Cardiac muscle cell (in vitro differentiated cells and primary cell): ENCODE measurements around the gene SLC1A6. TPM values are rescaled to one million over a fixed set of nuclear protein-coding genes. Genes with fewer than 3 reads are reported as not detected.
A peak's percentile ranks its signal among the peaks of the same experiment; 100 is the strongest.

Experiments used
- DNase-seq, 2 donors: peaks; one replicate each; pipeline versions ENCODE4 v3.0.0 to v3.0.0-alpha.2; 2010 to 2017; ENCODE audit warnings: low read depth in 1 of 2, low spot score in 1 of 2
- H3K27ac ChIP-seq: fragments of 200-600 bp; sonication (generic); 2 replicates; pipeline ENCODE4 v1.5.1; 2016
- H3K27me3 ChIP-seq: fragments of 200-600 bp; sonication (generic); 2 replicates; pipeline ENCODE4 v1.6.0; 2016; ENCODE audit warnings: control low read depth
- H3K36me3 ChIP-seq: fragments of 200-600 bp; sonication (generic); 2 replicates; pipeline ENCODE4 v1.5.1; 2016; ENCODE audit warnings: control low read depth
- H3K4me1 ChIP-seq: fragments of 200-600 bp; sonication (generic); 2 replicates; pipeline ENCODE4 v1.8.1; 2017; ENCODE audit warnings: low read depth, mild to moderate bottlenecking, mixed run types
- H3K4me3 ChIP-seq: fragments of 200-600 bp; sonication (generic); 2 replicates; pipeline ENCODE4 v1.5.1; 2016; ENCODE audit warnings: mild to moderate bottlenecking
- H3K9me3 ChIP-seq: fragments of 200-600 bp; sonication (generic); 2 replicates; pipeline ENCODE4 v1.5.1; 2017; ENCODE audit warnings: low read depth, mild to moderate bottlenecking, control low read depth
- polyA plus RNA-seq: library from polyadenylated mRNA; unstranded; fragments of >200 nt; fragmentation: Nextera tagmentation; extraction: Ambion mirVana; gene quantifications from 2 replicates; pipeline ENCODE4 v1.2.1, GENCODE V29; 2016
- total RNA-seq: library from RNA; depleted of rRNA; stranded (reverse); fragments of >200 nt; gene quantifications from 2 replicates; pipeline ENCODE4 v1.2.3, GENCODE V29; 2016
- TF ChIP-seq, protein P1 (sequence below): IDR thresholded peaks from 2 replicates; pipeline ENCODE4 v1.5.1; 2012; ENCODE audit warnings: low read depth, mild to moderate bottlenecking, low read length

SLC1A6 gene
- total and polyA plus RNA-seq, 2 experiments from 2014 or later: 0.63 to 1.3 TPM

DNA sequence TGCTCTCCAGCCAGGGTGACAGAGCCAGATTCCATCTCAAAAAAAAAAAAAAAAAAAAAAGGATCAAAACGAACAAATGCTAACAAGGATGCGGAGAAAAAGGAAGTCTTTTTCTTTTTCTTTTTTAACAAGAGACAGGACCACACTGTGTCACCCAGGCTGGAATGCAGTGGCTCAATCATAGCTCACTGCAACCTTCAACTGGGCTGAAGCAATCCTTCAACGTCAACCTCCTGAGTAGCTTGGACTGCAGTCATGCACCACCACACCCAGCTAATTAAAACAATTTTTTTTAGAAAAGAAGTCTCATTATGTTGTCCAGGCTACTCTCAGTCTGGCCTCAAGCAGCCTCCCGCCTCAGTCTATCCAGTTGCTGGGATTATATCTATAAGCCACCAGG is 73.0 kb downstream of the SLC1A6 start:
- no peaks in the 10 kb centered on the region for H3K9me3 ChIP-seq

DNA sequence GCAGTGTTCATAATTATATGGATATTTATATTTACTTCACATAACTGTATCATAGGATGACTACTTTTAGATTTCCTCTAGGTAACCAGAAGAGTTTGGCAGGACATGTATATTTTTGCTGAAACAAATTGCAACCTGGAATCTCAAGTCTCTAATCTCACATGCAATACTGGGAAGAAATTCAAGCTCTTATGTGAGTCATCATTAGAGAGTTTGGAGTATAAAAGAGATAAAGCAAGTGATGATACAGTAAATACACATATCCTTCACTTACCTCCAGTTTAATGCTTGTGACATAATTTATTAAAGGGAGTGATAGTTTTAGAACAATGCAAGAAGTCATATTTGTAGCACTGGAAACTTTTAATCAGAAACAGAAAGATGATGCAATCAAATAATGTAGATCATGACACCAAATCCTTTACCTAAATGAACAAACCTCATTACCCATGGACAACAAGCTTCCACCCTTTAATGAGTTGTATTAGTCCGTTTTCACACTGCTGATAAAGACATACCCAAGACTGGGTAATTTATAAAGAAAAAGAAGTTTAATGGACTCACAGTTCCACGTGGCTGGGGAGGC is 77.9 kb downstream of the SLC1A6 start:
- H3K27ac ChIP-seq: no peak overlapping the region
- peak in 1 of 2 donors; percentile 5 for DNase-seq
- no peaks in the 10 kb centered on the region for H3K4me1 ChIP-seq
- H3K9me3 ChIP-seq: no peaks in the 10 kb centered on the region
- no peak overlapping the region for H3K4me3 ChIP-seq
- H3K36me3 ChIP-seq: no peaks in the 10 kb centered on the region
- no peaks in the 10 kb centered on the region for H3K27me3 ChIP-seq
- TF ChIP-seq, protein P1, sequence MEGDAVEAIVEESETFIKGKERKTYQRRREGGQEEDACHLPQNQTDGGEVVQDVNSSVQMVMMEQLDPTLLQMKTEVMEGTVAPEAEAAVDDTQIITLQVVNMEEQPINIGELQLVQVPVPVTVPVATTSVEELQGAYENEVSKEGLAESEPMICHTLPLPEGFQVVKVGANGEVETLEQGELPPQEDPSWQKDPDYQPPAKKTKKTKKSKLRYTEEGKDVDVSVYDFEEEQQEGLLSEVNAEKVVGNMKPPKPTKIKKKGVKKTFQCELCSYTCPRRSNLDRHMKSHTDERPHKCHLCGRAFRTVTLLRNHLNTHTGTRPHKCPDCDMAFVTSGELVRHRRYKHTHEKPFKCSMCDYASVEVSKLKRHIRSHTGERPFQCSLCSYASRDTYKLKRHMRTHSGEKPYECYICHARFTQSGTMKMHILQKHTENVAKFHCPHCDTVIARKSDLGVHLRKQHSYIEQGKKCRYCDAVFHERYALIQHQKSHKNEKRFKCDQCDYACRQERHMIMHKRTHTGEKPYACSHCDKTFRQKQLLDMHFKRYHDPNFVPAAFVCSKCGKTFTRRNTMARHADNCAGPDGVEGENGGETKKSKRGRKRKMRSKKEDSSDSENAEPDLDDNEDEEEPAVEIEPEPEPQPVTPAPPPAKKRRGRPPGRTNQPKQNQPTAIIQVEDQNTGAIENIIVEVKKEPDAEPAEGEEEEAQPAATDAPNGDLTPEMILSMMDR: no peak

More for the DNA sequence above, 73.0 kb downstream of the SLC1A6 start:
- Histone ChIP-seq H3K36me3 (no peaks in the 10 kb centered on the region), H3K4me3 (no peak overlapping the region), H3K27ac (no peak overlapping the region), H3K4me1 (no peaks in the 10 kb centered on the region), H3K27me3 (no peaks in the 10 kb centered on the region)
- no peak for DNase-seq
- TF ChIP-seq, protein P1: no peak

Other genes starting within 250 kb of the SLC1A6 start
- 0.09 TPM in 1 of 2 replicates, not detected in the other for gene ADGRE2, start 201.3 kb downstream of the SLC1A6 start, total RNA-seq
- 0.04 TPM in 1 of 2 replicates, not detected in the other for gene ADGRE2, start 201.3 kb downstream of the SLC1A6 start, polyA plus RNA-seq
- gene OR7A5, start 144.7 kb downstream of the SLC1A6 start, total RNA-seq: not detected in 2 replicates
- gene OR7A5, start 144.7 kb downstream of the SLC1A6 start, polyA plus RNA-seq: not detected in 2 replicates
- gene OR7C1, start 144.7 kb downstream of the SLC1A6 start, total RNA-seq: not detected in 2 replicates
- gene OR7C1, start 144.7 kb downstream of the SLC1A6 start, polyA plus RNA-seq: not detected in 2 replicates
- gene OR7A10, start 130.9 kb downstream of the SLC1A6 start, total RNA-seq: not detected in 2 replicates
- not detected in 2 replicates for gene OR7A10, start 130.9 kb downstream of the SLC1A6 start, polyA plus RNA-seq
- not detected in 2 replicates for gene OR7A17, start 93.7 kb downstream of the SLC1A6 start, total RNA-seq
- gene OR7A17, start 93.7 kb downstream of the SLC1A6 start, polyA plus RNA-seq: not detected in 2 replicates
- gene OR7C2, start 38.4 kb downstream of the SLC1A6 start, total RNA-seq: not detected in 2 replicates
- gene OR7C2, start 38.4 kb downstream of the SLC1A6 start, polyA plus RNA-seq: not detected in 2 replicates
- gene CASP14, start 69.6 kb upstream of the SLC1A6 start, total RNA-seq: not detected in 2 replicates
- gene CASP14, start 69.6 kb upstream of the SLC1A6 start, polyA plus RNA-seq: not detected in 2 replicates
- not detected in 2 replicates for gene OR1I1, start 102.3 kb upstream of the SLC1A6 start, total RNA-seq
- gene OR1I1, start 102.3 kb upstream of the SLC1A6 start, polyA plus RNA-seq: not detected in 2 replicates
- gene SYDE1, start 127.5 kb upstream of the SLC1A6 start, total RNA-seq: 26.1 and 48.3 TPM in 2 replicates
- 13.2 and 14.5 TPM in 2 replicates for gene SYDE1, start 127.5 kb upstream of the SLC1A6 start, polyA plus RNA-seq
- gene NOTCH3, start 221.1 kb upstream of the SLC1A6 start, total RNA-seq: 27.2 and 40.4 TPM in 2 replicates
- 19.9 and 28.5 TPM in 2 replicates for gene NOTCH3, start 221.1 kb upstream of the SLC1A6 start, polyA plus RNA-seq